CD4-positive, alpha-beta T cell (primary cell): ENCODE data around the gene ABCG8. TPM values are rescaled to one million over a fixed set of nuclear protein-coding genes. Genes with fewer than 3 reads are reported as not detected.

Experiments used
- ATAC-seq: fragments of 200-7000 bp; cut with Tn5 transposase; one replicate; pipeline ENCODE4 v1.10.0; 2022; ENCODE audit warnings: mild to moderate bottlenecking; ENCODE audit not compliant: poor library complexity
- CTCF ChIA-PET: fragments of 350-600 bp; sonication (Branson Sonifier 250); formaldehyde crosslinking; loops from one replicate; lab custom pipeline; 2021; ENCODE audit warnings: antibody characterized with exemption, inconsistent platforms; lab: Charles Lee
- POLR2A ChIA-PET: fragments of 350-600 bp; sonication (Branson Sonifier 250); formaldehyde crosslinking; loops from one replicate; lab custom pipeline; 2021; ENCODE audit warnings: antibody characterized with exemption, inconsistent platforms; lab: Charles Lee
- DNase-seq, 14 experiments: peaks; one replicate each; pipeline ENCODE4 v3.0.0-alpha.2; 2013 to 2020; ENCODE audit warnings: mixed read lengths in 2 of 14
- H3K27ac ChIP-seq, 2 donors: one replicate each; pipeline versions ENCODE4 v1.5.1 to v1.7.0; 2013; ENCODE audit warnings: low read length in 2 of 2, low read depth in 1 of 2, mild to moderate bottlenecking in 1 of 2
- H3K27me3 ChIP-seq, 2 experiments: 1 replicate in 1 of 2; 2 replicates in 1 of 2; pipeline versions ENCODE4 v1.6.1 to v1.7.0; 2013; ENCODE audit warnings: low read length in 2 of 2, control low read depth in 1 of 2, mild to moderate bottlenecking in 1 of 2, moderate library complexity in 1 of 2; ENCODE audit not compliant: insufficient read depth in 2 of 2, control insufficient read depth in 1 of 2
- H3K36me3 ChIP-seq: one replicate; pipeline ENCODE4 v1.6.1; 2013; ENCODE audit warnings: low read length, control low read depth; ENCODE audit not compliant: insufficient read depth
- H3K4me1 ChIP-seq: one replicate; pipeline ENCODE4 v1.6.1; 2013; ENCODE audit warnings: low read length, control low read depth; ENCODE audit not compliant: insufficient read depth
- H3K4me3 ChIP-seq: one replicate; pipeline ENCODE4 v1.5.1; 2013; ENCODE audit warnings: mild to moderate bottlenecking, low read length, moderate library complexity
- H3K9me3 ChIP-seq, 2 experiments: 1 replicate in 1 of 2; 2 replicates in 1 of 2; pipeline versions ENCODE4 v1.6.1 to v1.7.0; 2013; ENCODE audit warnings: low read length in 2 of 2, mild to moderate bottlenecking in 2 of 2, control low read depth in 1 of 2, moderate library complexity in 1 of 2; ENCODE audit not compliant: control insufficient read depth in 1 of 2, insufficient read depth in 1 of 2
- H3K27ac Mint-ChIP-seq: one replicate; pipeline ENCODE4 v1.8.0; 2020; ENCODE audit warnings: mixed read lengths
- H3K27me3 Mint-ChIP-seq: one replicate; pipeline ENCODE4 v1.8.0; 2021; ENCODE audit warnings: mixed read lengths
- H3K36me3 Mint-ChIP-seq: one replicate; pipeline ENCODE4 v1.8.0; 2021; ENCODE audit warnings: low read depth, mixed read lengths
- H3K4me1 Mint-ChIP-seq: one replicate; pipeline ENCODE4 v1.8.0; 2021; ENCODE audit warnings: low read depth, mixed read lengths
- H3K4me3 Mint-ChIP-seq: one replicate; pipeline ENCODE4 v1.8.0; 2020; ENCODE audit warnings: mild to moderate bottlenecking, mixed read lengths
- H3K9me3 Mint-ChIP-seq: one replicate; pipeline ENCODE4 v1.8.0; 2020; ENCODE audit warnings: mixed read lengths
- intact Hi-C, 2 experiments: fragments of 100-400 bp; cut with DNase I in 1 of 2; cut with micrococcal nuclease in 1 of 2; formaldehyde crosslinking; loops; one replicate each; pipeline versions ENCODE4 v1.15.1 to v1.9.0; 2023 to 2025; cut with DNase I, micrococcal nuclease
- total RNA-seq, 174 experiments: library from RNA in 2 of 174; stranded (reverse) in 2 of 174; gene quantifications; one replicate each; pipeline ENCODE4 v1.2.3 and lab custom pipeline; 2021 to 2026
- TF ChIP-seq, protein P1 (sequence below): fragments of 200-600 bp; IDR thresholded peaks from one replicate; pipeline ENCODE4 v1.8.0; 2022; ENCODE audit warnings: antibody characterized with exemption, mild to moderate bottlenecking

ABCG8 gene
- total RNA-seq, 2 experiments from 2014 or later, result not detected

DNA sequence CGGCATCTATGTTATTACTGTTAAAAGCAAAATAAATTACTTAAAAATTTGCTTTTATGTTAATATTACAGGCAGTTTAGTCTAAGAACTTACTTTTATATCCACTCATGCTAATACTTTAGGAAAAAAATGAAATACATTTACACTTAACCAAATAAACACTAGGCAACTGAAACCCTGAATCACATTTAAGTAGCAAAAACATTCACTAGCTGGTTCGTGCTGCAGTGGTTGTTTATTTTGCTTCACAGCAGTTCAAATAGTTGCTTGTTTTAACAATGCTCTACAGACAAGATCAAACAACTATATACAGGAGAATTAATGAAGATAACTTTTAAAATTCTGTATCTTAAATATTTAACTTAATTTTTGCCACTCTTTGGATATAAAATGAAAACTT, 60.8 kb downstream of the ABCG8 start:
- no peaks in the 10 kb centered on the region for H3K9me3 Mint-ChIP-seq
- POLR2A ChIA-PET, result no interaction called here
- Histone ChIP-seq H3K27me3 (no peaks in the 10 kb centered on the region), H3K36me3 (peaks cover 65% of the 10 kb centered on the region), H3K9me3 (no peaks in the 10 kb centered on the region), H3K4me3 (no peak overlapping the region), H3K27ac (no peak overlapping the region), H3K4me1 (no peaks in the 10 kb centered on the region)
- DNase-seq (no peak), ATAC-seq (no peak)
- H3K4me3 Mint-ChIP-seq, result no peak overlapping the region
- H3K27ac Mint-ChIP-seq, result no peak overlapping the region
- TF ChIP-seq, protein P1, sequence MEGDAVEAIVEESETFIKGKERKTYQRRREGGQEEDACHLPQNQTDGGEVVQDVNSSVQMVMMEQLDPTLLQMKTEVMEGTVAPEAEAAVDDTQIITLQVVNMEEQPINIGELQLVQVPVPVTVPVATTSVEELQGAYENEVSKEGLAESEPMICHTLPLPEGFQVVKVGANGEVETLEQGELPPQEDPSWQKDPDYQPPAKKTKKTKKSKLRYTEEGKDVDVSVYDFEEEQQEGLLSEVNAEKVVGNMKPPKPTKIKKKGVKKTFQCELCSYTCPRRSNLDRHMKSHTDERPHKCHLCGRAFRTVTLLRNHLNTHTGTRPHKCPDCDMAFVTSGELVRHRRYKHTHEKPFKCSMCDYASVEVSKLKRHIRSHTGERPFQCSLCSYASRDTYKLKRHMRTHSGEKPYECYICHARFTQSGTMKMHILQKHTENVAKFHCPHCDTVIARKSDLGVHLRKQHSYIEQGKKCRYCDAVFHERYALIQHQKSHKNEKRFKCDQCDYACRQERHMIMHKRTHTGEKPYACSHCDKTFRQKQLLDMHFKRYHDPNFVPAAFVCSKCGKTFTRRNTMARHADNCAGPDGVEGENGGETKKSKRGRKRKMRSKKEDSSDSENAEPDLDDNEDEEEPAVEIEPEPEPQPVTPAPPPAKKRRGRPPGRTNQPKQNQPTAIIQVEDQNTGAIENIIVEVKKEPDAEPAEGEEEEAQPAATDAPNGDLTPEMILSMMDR, result no peak
- intact Hi-C loops, result no loop called here
- no peaks in the 10 kb centered on the region for H3K27me3 Mint-ChIP-seq
- CTCF ChIA-PET, result no interaction called here
- H3K4me1 Mint-ChIP-seq, result no peaks in the 10 kb centered on the region
- peaks cover 89% of the 10 kb centered on the region for H3K36me3 Mint-ChIP-seq

DNA sequence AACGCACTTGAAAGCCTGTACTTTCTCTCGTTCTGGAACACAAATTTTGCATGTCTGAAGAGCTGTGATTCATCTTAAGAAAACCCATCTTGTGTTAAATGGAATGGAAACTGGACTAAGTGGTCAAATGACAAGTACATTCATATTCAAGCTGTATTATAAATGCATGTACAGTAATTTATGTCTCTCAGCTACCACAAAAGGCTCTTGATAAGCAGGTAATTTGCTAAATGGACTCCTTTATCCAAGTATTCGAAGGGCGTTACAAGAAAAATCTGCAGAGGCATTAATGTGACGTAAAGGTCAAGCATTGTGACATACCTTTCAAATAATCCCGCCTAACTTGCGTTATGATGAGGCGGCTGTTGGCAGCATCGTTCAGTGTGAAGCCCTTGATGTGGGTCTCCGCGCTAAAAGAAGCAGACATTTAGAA, 66.6 kb downstream of the ABCG8 start:
- CTCF ChIA-PET, result no interaction called here
- DNase-seq (no peak), ATAC-seq (no peak)
- Mint-ChIP-seq H3K4me3 (no peak overlapping the region), H3K4me1 (peaks cover 8% of the 10 kb centered on the region), H3K27ac (no peak overlapping the region), H3K9me3 (no peaks in the 10 kb centered on the region), H3K27me3 (no peaks in the 10 kb centered on the region), H3K36me3 (peaks cover 90% of the 10 kb centered on the region)
- TF ChIP-seq, protein P1, result no peak
- Histone ChIP-seq H3K36me3 (peaks cover 30% of the 10 kb centered on the region), H3K9me3 (no peaks in the 10 kb centered on the region), H3K4me3 (no peak overlapping the region), H3K27ac (no peak overlapping the region), H3K27me3 (no peaks in the 10 kb centered on the region), H3K4me1 (no peaks in the 10 kb centered on the region)
- intact Hi-C loops, result no loop called here
- POLR2A ChIA-PET, result no interaction called here

DNA sequence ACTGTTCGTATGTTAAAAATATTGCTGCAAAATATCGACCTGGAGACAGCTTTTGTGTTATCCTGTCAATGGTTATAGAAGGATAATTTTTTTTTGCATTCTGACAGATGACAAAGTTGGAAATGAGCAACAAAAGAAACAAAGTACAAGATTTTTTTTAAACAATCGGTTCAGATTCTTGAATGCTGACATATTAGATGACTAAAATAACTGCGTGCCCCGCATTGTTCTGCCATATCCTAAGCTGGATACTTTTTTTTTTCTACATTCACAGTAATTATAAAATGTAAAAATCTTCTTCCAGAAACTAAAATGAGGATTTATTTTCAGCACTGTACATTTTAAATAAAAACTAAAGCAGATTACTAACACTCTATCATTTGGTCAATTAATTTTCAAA, 67.1 kb downstream of the ABCG8 start:
- H3K4me3 Mint-ChIP-seq, result no peak overlapping the region
- peaks cover 30% of the 10 kb centered on the region for H3K36me3 ChIP-seq
- intact Hi-C loops, result no loop called here
- H3K27ac Mint-ChIP-seq, result no peak overlapping the region
- H3K27me3 Mint-ChIP-seq, result no peaks in the 10 kb centered on the region
- H3K27me3 ChIP-seq, result no peaks in the 10 kb centered on the region
- no peaks in the 10 kb centered on the region for H3K4me1 ChIP-seq
- no peak overlapping the region for H3K4me3 ChIP-seq
- DNase-seq (no peak), ATAC-seq (no peak)
- H3K36me3 Mint-ChIP-seq, result peaks cover 90% of the 10 kb centered on the region
- no peaks in the 10 kb centered on the region for H3K9me3 Mint-ChIP-seq
- no peaks in the 10 kb centered on the region for H3K9me3 ChIP-seq
- ChIA-PET POLR2A (no interaction called here), CTCF (no interaction called here)
- peaks cover 8% of the 10 kb centered on the region for H3K4me1 Mint-ChIP-seq
- TF ChIP-seq, protein P1, result no peak
- no peak overlapping the region for H3K27ac ChIP-seq
